CD4-positive, alpha-beta T cell treated with Interleukin-6 at 100 ng/mL for 8 hours (primary cell): ENCODE data around the gene SCAANT1.
A peak's percentile ranks its signal among the peaks of the same experiment; 100 is the strongest.

Source experiments
- DNase-seq: peaks from one replicate; pipeline ENCODE4 v3.0.0-alpha.2; 2020; ENCODE audit warnings: mixed read lengths, low spot score

The SCAANT1 gene

GRCh38 chr3:63911873-63912767 lies at the start of gene SCAANT1:
Gene SCAANT1 (minus strand): TSS chr3:63912383.
- peak; percentile 82 for DNase-seq

GRCh38 chr3:63961891-63962290 lies 49.7 kb upstream of the SCAANT1 start:
- peak; percentile 64 for DNase-seq

- no peak for DNase-seq
Measured at GRCh38 chr3:63960048-63960711, 48.0 kb upstream of the SCAANT1 start.

GRCh38 chr3:63959146-63959545 lies 47.0 kb upstream of the SCAANT1 start:
- DNase-seq: no peak

DNA sequence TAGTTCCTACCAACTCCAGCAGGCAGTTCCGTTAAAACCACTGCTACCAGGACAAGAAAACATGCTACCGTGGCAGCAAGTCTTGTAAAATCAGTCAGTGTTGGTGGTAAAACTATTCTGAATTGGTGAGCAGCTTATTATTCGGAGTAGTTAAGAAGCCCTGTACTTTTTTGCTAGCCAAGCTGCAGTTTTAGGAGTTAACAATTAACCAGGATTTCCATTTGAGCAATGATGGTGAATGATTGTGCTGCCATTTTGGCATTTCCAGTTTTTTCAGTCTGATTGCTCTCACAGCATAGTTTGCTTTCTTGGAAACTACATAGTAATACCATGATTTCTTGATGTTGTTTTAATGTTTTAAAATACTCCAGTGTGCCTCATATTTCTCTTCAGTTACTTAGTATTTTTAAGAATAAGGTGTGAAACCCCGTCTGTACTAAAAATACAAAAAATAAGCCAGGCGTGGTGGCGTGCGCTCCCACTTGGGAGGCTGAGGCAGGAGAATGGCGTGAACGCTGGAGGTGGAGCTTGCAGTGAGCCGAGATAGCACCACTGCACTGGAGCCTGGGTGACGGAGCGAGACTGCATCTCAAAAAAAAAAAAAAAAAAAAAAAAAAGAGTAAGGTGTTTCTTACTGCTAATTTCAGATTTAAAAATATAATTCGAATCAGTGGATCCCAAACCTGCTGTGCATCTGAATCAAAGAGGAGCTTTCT lies 43.8 kb upstream of the SCAANT1 start:
- DNase-seq: no peak

GRCh38 chr3:63955036-63955650 lies 43.0 kb upstream of the SCAANT1 start:
- no peak for DNase-seq

DNA sequence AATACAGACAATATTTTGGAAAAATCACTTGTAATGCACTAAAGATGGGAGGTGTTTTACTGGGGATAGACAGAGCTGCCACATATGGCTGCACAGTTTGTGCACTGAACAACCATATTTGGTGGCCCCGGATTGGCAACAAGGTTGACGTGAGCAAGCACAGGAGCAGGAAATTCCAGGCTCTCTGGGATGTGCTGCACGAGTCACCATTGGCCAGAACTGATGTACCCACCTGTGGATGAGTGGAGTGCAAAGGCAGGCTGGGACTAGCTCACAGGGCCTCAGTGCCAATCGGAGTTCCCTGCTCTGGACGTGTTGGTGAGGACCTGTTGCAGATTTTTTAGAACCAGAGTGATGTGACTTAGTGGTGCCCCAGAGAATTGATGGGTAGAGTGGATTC lies 42.0 kb upstream of the SCAANT1 start:
- DNase-seq: no peak

DNA sequence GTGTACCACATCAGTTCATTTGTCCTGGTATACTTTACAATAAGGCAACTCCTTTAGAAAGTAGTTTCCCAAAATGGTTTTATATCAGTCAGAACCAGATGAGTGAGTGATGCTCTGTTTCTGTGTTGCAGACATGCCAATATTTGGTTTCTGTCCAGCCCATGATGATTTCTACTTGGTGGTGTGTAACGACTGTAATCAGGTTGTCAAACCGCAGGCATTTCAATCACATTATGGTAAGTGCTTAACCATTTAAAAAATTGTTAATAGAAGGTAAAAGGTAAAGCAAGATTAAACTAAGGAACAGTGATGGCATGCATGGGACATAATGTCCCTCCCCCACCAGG lies 40.0 kb upstream of the SCAANT1 start:
- DNase-seq: no peak

DNA sequence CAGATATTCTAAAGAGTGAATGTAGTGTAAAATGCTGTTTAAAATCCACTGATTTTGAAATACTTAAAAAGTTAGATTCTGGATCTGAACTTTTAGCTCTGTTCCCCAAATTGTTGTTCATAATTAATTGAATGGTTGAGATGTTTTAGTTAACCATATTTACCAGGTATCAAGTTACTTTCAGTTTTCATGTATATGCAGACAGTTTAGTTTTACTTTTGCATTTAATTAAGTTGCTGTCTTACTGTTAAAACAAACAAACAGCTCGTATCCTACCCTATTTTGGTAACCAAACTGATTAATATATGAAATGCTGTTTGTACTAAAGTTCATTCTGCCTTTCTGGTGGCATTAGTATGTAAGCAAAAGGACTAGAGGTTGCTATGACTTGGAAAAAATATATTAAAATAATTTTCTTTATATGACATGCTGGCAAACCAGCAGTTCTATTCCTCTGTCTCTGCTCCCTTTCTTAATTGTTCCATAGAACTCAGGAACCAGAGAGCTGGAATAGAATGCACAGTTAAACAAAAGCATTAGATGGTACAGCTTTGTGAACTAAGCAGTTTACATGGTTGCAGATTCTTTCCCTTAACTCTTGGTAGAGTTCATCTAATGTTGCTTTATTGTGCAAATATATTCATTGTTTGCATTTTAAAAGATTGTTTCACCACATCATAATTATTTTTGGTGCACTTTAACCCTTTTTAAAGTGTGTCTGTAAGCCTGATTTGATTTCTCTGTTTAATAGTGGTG lies 39.5 kb upstream of the SCAANT1 start:
- no peak for DNase-seq

GRCh38 chr3:63950698-63951097 lies 38.5 kb upstream of the SCAANT1 start:
- DNase-seq: no peak

GRCh38 chr3:63949005-63949404 lies 36.8 kb upstream of the SCAANT1 start:
- DNase-seq: no peak

DNA sequence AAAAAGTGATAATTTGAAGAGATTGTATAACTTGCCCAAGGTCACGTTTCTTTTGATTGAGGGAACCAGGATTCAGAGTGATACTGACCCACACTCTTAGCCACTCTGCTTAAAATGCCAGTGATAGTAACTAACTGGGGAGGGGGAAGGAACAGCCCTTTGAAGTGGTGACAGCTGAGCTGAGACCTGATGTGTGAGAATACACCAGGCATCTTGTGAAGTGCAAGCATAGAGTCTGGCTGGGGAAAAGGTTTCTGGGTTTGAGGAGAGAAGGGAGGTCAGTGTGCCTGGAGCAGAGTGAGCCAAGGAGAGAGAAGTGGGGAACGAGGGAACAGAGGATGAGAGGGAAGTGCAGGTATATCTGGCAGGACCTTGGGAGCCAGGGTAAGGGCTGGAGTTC lies 35.4 kb upstream of the SCAANT1 start:
- no peak for DNase-seq

- DNase-seq: no peak
Measured at GRCh38 chr3:63946753-63947152, 34.6 kb upstream of the SCAANT1 start.

GRCh38 chr3:63945558-63946096 lies 33.4 kb upstream of the SCAANT1 start:
- no peak for DNase-seq

DNA sequence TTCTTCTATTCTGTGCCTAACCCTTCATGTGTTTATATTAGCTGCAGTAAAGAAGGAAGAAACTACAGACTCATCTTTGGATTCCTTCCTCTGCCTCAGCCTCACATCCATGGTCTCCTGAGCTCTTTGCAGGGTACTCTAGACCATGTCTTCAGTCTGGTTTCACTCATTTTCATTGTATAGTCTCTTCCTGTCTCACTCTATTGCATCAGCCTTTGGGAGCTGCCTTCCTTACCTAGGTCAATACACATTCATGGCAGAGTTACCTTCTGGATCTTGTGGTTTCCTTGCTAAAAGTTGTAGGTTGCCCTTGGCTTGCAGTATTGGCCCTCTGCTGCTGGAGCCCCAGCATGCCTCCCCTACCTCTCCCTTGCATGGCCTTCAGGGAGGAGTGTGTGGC lies 31.5 kb upstream of the SCAANT1 start:
- DNase-seq: no peak

DNA sequence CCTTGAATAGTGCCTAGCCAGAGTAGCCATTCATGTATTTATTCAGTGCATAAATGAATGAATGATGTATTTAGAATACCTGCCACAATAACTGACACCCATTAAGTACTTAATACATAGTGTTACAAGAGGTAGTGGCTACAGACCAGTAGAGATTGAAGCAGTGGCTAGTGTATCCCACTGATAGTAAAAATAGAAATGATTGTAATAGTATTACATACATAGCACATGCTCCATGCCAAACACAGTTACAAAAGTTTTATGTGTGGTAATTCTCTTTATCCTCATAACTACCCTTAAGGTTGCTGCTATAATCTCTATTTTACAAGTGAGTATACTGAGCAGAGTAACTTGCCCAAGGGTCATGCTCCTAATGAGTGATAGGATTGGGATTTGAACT lies 30.3 kb upstream of the SCAANT1 start:
- no peak for DNase-seq

DNA sequence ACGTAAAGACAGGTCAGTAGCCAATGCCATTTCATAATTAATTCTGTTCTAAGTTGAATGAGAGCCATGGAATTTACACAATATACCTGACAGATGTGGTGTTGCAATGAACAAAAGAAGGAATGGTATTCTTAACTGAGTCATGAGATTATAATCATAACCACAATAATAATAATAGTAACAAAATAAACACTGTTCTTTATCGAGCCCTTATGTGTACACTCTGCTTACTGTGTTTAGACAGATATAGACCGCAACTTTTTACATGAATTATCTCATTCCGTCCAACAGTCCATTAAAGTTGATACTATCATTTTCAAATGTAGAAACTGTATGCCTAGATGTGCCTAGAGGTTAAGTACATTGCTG lies 28.2 kb upstream of the SCAANT1 start:
- DNase-seq: no peak

DNA sequence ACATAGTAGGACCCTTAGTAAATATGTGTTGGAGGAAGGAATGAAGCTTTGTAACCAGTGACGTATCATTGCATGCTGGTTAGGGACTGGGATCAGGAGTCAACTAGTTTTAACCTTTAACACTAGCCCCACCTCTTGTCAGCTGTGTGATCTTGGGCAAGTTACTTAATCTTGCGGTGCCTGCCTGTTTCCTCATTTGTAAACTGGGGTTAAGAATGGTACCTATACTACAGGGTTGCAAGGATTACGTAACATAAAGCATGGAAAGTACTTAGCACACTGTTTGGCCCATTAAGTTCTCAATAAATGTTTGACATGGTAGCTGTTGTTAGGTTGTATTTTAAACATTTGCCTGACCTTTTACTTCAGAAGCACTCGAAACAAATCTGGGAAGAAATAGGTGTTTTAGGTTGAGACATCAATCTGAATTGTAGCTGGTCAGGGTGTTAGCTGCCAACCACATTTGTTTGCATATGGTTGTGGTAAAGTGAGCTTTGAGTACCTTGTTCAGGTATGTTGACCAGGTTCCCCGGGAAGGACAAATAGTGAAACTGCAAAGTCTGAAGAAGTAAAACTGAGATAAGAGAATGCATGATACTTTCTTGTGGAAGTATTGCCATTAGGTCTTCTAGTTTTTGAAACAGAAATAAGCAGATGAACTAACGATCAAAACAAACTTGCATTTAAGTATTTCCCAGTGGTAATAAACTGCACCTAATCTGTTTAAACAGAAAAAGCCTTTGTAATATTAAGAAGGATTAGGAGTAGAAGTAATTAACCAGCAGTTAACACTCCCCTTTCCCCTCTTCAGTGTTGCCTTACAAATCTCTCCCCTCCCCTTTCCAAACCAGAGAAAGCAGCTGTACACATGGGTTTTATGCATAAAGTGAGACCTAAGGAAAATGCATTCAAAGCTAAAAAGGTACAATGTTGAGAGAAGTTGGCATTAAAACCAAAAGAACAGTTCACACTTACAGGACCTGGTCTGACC lies 25.8 kb upstream of the SCAANT1 start:
- no peak for DNase-seq

GRCh38 chr3:63936925-63937324 lies 24.7 kb upstream of the SCAANT1 start:
- no peak for DNase-seq
